GM23248 (cell line): Measurements from ENCODE around the gene C20orf202. TPM values are rescaled to one million over a fixed set of nuclear protein-coding genes. Genes with fewer than 3 reads are reported as not detected.

Experiments
- DNase-seq: peaks from one replicate; pipeline ENCODE4 v3.0.0-alpha.2; 2015
- H2AFZ ChIP-seq: fragments of 200-600 bp; sonication (generic); 2 replicates; pipeline ENCODE4 v1.6.1; 2016; ENCODE audit warnings: antibody characterized with exemption
- H3F3A ChIP-seq: fragments of 200-600 bp; sonication (generic); 2 replicates; pipeline ENCODE4 v1.6.1; 2016; ENCODE audit warnings: mild to moderate bottlenecking, antibody characterized with exemption, mixed run types; ENCODE audit not compliant: insufficient read depth
- H3K27ac ChIP-seq: fragments of 200-600 bp; sonication (generic); 2 replicates; pipeline ENCODE4 v1.5.1; 2016; ENCODE audit warnings: mild to moderate bottlenecking
- H3K27me3 ChIP-seq: fragments of 200-600 bp; sonication (generic); replicated peaks from 2 replicates; pipeline ENCODE4 v1.6.1; 2016; ENCODE audit warnings: mild to moderate bottlenecking; ENCODE audit not compliant: insufficient read depth
- H3K36me3 ChIP-seq: fragments of 200-600 bp; sonication (generic); 2 replicates; pipeline ENCODE4 v1.6.1; 2016; ENCODE audit warnings: low read depth, mild to moderate bottlenecking
- H3K4me1 ChIP-seq: fragments of 200-600 bp; sonication (generic); 2 replicates; pipeline ENCODE4 v1.6.1; 2016; ENCODE audit warnings: mild to moderate bottlenecking; ENCODE audit not compliant: insufficient read depth
- H3K4me2 ChIP-seq: fragments of 200-600 bp; sonication (generic); one replicate; pipeline ENCODE4 v1.6.1; 2016; ENCODE audit warnings: mild to moderate bottlenecking; ENCODE audit not compliant: unreplicated experiment
- H3K4me3 ChIP-seq: fragments of 200-600 bp; sonication (generic); 2 replicates; pipeline ENCODE4 v1.5.1; 2016; ENCODE audit warnings: mild to moderate bottlenecking
- H3K79me2 ChIP-seq: fragments of 200-600 bp; sonication (generic); 2 replicates; pipeline ENCODE4 v1.6.1; 2016; ENCODE audit warnings: mild to moderate bottlenecking; ENCODE audit not compliant: insufficient read depth
- H3K9ac ChIP-seq: fragments of 200-600 bp; sonication (generic); 2 replicates; pipeline ENCODE4 v1.6.1; 2016; ENCODE audit warnings: mild to moderate bottlenecking
- H3K9me2 ChIP-seq: fragments of 200-600 bp; sonication (generic); 2 replicates; pipeline ENCODE4 v1.6.1; 2016; ENCODE audit warnings: mixed run types, mild to moderate bottlenecking, moderate library complexity; ENCODE audit not compliant: insufficient read depth
- H3K9me3 ChIP-seq: fragments of 200-600 bp; sonication (generic); one replicate; pipeline ENCODE4 v1.6.1; 2017; ENCODE audit warnings: low read depth
- H4K20me1 ChIP-seq: fragments of 200-600 bp; sonication (generic); 2 replicates; pipeline ENCODE4 v1.6.0; 2016; ENCODE audit not compliant: insufficient read depth
- EZH2 ChIP-seq: fragments of 200-600 bp; sonication (generic); IDR thresholded peaks from 2 replicates; pipeline ENCODE4 v1.6.1; 2018; ENCODE audit warnings: antibody characterized with exemption, mild to moderate bottlenecking; ENCODE audit not compliant: insufficient read depth, poor library complexity, severe bottlenecking
- EZH2phosphoT487 ChIP-seq: fragments of 200-600 bp; sonication (generic); IDR thresholded peaks from 2 replicates; pipeline ENCODE4 v1.6.1; 2018; ENCODE audit warnings: antibody characterized with exemption, moderate library complexity, mild to moderate bottlenecking, low read depth; ENCODE audit not compliant: insufficient read depth
- WGBS, 2 experiments: methylation state at CpG; one replicate each; pipeline ENCODE4 v1.1.6; 2015 to 2017; ENCODE audit warnings: low lambda C conversion rate in 2 of 2, low coverage in 1 of 2; ENCODE audit errors: missing lambda C conversion rate in 2 of 2; 5-methylcytosine and 5-hydroxymethylcytosine counted together
- in situ Hi-C: fragments of 300-500 bp; cut with MboI; formaldehyde crosslinking; loops from 2 replicates; pipeline ENCODE4 v1.15.0; 2020
- polyA plus RNA-seq: library from polyadenylated mRNA; unstranded; fragments of >200 nt; fragmentation: Nextera tagmentation; extraction: Ambion mirVana; gene quantifications from 2 replicates; pipeline ENCODE4 v1.2.1, GENCODE V29; 2016
- total RNA-seq: library from RNA; depleted of rRNA; stranded (reverse); fragments of >200 nt; shearing (Covaris generic); gene quantifications from 2 replicates; pipeline ENCODE4 v1.2.3, GENCODE V29; 2014

Gene C20orf202
- total and polyA plus RNA-seq, 2 experiments from 2014 or later, result not detected

DNA sequence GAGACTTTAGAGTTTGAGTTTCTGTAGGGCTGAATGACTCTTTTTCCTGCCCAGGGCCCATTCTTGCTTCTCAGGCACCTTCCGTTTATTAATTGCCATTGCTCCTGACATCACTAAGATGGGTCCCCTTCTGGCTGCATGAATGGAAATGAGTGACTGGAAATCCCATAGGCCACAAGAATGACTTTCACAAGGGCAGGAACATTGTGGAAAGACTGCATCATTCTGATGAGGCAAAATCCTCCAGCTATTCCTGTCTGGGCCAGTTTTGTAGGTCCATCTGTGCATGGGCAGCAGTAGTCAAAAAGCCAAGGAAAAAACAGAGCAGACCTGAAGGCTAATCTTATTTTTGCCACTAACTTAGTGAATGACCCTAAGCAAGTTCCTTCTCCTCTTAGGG lies 37.7 kb upstream of the C20orf202 start:
- in situ Hi-C loops, result no loop called here
- Histone ChIP-seq H3K4me3 (no peak overlapping the region), H3K9me2 (no peaks in the 10 kb centered on the region), H3F3A (no peaks in the 10 kb centered on the region), H3K79me2 (no peaks in the 10 kb centered on the region), H3K27me3 (no peaks in the 10 kb centered on the region), H3K9me3 (no peaks in the 10 kb centered on the region), H3K9ac (no peak overlapping the region), H4K20me1 (no peaks in the 10 kb centered on the region), H3K27ac (no peak overlapping the region), H2AFZ (no peak overlapping the region), H3K4me2 (no peak overlapping the region), H3K4me1 (no peaks in the 10 kb centered on the region), H3K36me3 (peaks cover 37% of the 10 kb centered on the region)
- WGBS, 2 experiments, result 63 to 70% methylated on average over 1 of the region's 1 CpG
- no peak for TF ChIP-seq EZH2
- no peak for TF ChIP-seq EZH2phosphoT487
- no peak for DNase-seq

DNA sequence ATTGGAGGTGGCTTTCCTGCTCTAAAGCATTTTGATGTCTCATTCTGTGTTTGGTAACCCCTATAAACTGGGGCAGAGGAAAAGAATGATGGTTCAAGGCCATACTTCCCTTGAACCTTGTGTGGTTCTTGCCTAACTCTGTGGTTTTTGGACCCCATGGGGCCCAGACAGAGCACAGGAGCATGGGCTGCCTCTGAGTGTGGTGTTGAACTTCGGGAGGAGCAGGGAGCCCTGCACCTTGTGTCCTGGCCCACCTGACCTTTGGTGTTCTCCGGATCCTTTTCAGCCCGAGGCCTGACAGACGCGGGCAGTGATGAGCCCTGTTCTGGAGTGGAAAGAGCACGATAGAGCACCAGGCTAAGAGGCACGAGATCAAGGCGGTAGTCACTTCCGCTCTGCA lies 37.3 kb upstream of the C20orf202 start:
- no peaks in the 10 kb centered on the region for H3K27me3 ChIP-seq
- H3K4me2 ChIP-seq, result no peak overlapping the region
- peaks cover 37% of the 10 kb centered on the region for H3K36me3 ChIP-seq
- in situ Hi-C loops, result no loop called here
- no peaks in the 10 kb centered on the region for H3K9me2 ChIP-seq
- no peaks in the 10 kb centered on the region for H3K79me2 ChIP-seq
- H3K27ac ChIP-seq, result no peak overlapping the region
- no peaks in the 10 kb centered on the region for H4K20me1 ChIP-seq
- 91 to 95% methylated on average over 9 of the region's 9 CpGs for WGBS, 2 experiments
- TF ChIP-seq EZH2phosphoT487 (no peak), EZH2 (no peak)
- H3K4me3 ChIP-seq, result no peak overlapping the region
- no peaks in the 10 kb centered on the region for H3K9me3 ChIP-seq
- no peaks in the 10 kb centered on the region for H3K4me1 ChIP-seq
- H3F3A ChIP-seq, result no peaks in the 10 kb centered on the region
- H3K9ac ChIP-seq, result no peak overlapping the region
- no peak for DNase-seq
- no peak overlapping the region for H2AFZ ChIP-seq

DNA sequence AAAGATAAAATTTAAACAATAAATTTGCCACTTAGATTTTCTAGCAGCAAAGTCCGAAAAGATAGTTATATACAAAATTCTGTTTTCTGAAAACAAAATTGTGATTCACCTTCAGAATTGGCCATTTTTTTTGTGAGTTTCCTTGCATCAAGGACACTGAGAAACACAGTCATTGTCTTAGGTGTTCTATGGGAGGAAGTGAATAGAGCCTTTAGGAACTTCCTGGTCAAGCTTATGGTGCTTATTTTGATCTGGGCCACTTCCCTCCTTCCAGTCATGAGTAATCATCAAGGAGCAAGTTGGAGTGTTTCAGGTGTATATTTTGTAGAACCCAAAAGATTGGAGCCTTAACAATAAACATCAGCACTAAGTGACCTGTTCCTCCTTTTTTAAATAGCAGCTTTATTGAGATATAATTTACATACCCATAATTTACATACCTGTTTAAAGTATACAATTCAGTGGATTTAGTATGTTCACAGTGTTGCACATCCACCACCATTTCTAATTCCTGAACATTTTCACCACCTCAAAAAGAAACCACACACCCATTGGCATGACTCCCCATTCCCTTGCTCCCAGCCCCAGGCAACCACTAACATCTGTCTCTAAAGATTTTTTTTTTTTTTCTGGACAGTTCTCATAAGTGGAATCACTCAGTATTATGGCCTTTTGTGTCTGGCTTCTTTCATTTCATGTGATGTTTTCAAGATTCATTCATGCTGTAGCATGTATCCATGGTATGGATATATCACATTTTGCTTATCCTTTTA lies 36.1 kb upstream of the C20orf202 start:
- H2AFZ ChIP-seq, result no peak overlapping the region
- H3K27me3 ChIP-seq, result no peaks in the 10 kb centered on the region
- H3K4me1 ChIP-seq, result no peaks in the 10 kb centered on the region
- H3K9me3 ChIP-seq, result no peaks in the 10 kb centered on the region
- no peak for DNase-seq
- TF ChIP-seq EZH2 (no peak), EZH2phosphoT487 (no peak)
- H4K20me1 ChIP-seq, result no peaks in the 10 kb centered on the region
- H3K36me3 ChIP-seq, result peaks cover 37% of the 10 kb centered on the region
- in situ Hi-C loops, result no loop called here
- H3K4me3 ChIP-seq, result no peak overlapping the region
- H3K9me2 ChIP-seq, result no peaks in the 10 kb centered on the region
- no peak overlapping the region for H3K4me2 ChIP-seq
- no peaks in the 10 kb centered on the region for H3K79me2 ChIP-seq
- WGBS, 2 experiments, result 95% methylated on average over 1 of the region's 1 CpG
- no peaks in the 10 kb centered on the region for H3F3A ChIP-seq
- H3K27ac ChIP-seq, result no peak overlapping the region
- no peak overlapping the region for H3K9ac ChIP-seq

DNA sequence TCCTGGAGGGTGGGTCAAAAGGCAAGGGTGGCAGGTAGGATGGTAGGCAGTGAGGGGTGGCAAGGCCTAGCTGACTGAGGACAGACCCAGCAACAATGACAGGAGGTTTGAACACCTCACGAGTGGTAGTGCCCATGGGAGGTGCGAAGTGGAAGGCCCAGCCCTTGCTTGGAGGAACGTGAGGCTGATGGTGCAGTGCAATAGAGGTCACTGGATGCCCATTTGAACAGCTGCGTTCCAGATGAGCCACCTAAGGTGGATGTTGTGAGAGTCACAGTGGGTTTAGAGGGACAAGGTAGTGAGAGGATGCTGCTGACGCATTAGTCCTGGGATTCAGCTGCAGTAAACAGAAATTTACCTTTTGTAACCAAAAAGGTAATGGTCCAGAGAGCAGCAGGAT lies 34.0 kb upstream of the C20orf202 start:
- Histone ChIP-seq H2AFZ (no peak overlapping the region), H3K4me3 (no peak overlapping the region), H3K9me3 (no peaks in the 10 kb centered on the region), H3K4me1 (no peaks in the 10 kb centered on the region), H3K4me2 (no peak overlapping the region), H3K9me2 (no peaks in the 10 kb centered on the region), H3K9ac (no peak overlapping the region), H4K20me1 (no peaks in the 10 kb centered on the region), H3K36me3 (peaks cover 37% of the 10 kb centered on the region), H3F3A (no peaks in the 10 kb centered on the region), H3K27me3 (no peaks in the 10 kb centered on the region), H3K27ac (no peak overlapping the region), H3K79me2 (no peaks in the 10 kb centered on the region)
- WGBS, 2 experiments, result 90 to 93% methylated on average over 5 of the region's 5 CpGs
- in situ Hi-C loops, result no loop called here
- no peak for DNase-seq
- TF ChIP-seq EZH2 (no peak), EZH2phosphoT487 (no peak)
